Smooth muscle cell (in vitro differentiated cells): ENCODE results near the gene PGM5. TPM values are rescaled to one million over a fixed set of nuclear protein-coding genes. Genes with fewer than 3 reads are reported as not detected.

Experiments
- DNase-seq: peaks from one replicate; lab custom pipeline; 2025; ENCODE audit not compliant: unreplicated experiment; lab: John Stamatoyannopoulos, UW
- H2AFZ ChIP-seq: fragments of 200-600 bp; sonication (generic); 2 replicates; pipeline ENCODE4 v1.6.0; 2016; ENCODE audit warnings: antibody characterized with exemption, low read depth, mild to moderate bottlenecking
- H3F3A ChIP-seq: fragments of 200-600 bp; sonication (generic); 2 replicates; pipeline ENCODE4 v1.6.0; 2017; ENCODE audit warnings: antibody characterized with exemption, low read depth
- H3K27ac ChIP-seq: fragments of 200-600 bp; sonication (generic); 2 replicates; pipeline ENCODE4 v1.5.1; 2016; ENCODE audit warnings: low read depth, mild to moderate bottlenecking
- H3K27me3 ChIP-seq: fragments of 200-600 bp; sonication (generic); 2 replicates; pipeline ENCODE4 v1.6.1; 2016; ENCODE audit warnings: low read depth, mild to moderate bottlenecking
- H3K36me3 ChIP-seq: fragments of 200-600 bp; sonication (generic); 2 replicates; pipeline ENCODE4 v1.5.1; 2016; ENCODE audit warnings: low read depth
- H3K4me1 ChIP-seq: fragments of 200-600 bp; sonication (generic); 2 replicates; pipeline ENCODE4 v1.5.1; 2016; ENCODE audit warnings: low read depth
- H3K4me2 ChIP-seq: fragments of 200-600 bp; sonication (generic); 2 replicates; pipeline ENCODE4 v1.6.0; 2016; ENCODE audit warnings: mild to moderate bottlenecking
- H3K4me3 ChIP-seq: fragments of 200-600 bp; sonication (generic); 2 replicates; pipeline ENCODE4 v1.5.1; 2016; ENCODE audit warnings: mild to moderate bottlenecking
- H3K79me2 ChIP-seq: fragments of 200-600 bp; sonication (generic); 2 replicates; pipeline ENCODE4 v1.6.0; 2016; ENCODE audit warnings: low read depth, mild to moderate bottlenecking
- H3K9ac ChIP-seq: fragments of 200-600 bp; sonication (generic); 2 replicates; pipeline ENCODE4 v1.6.0; 2016; ENCODE audit warnings: low read depth
- H3K9me3 ChIP-seq: fragments of 200-600 bp; sonication (generic); replicated peaks from 2 replicates; pipeline ENCODE4 v1.5.1; 2016; ENCODE audit warnings: low read depth
- H4K20me1 ChIP-seq: fragments of 200-600 bp; sonication (generic); 2 replicates; pipeline ENCODE4 v1.6.0; 2016; ENCODE audit warnings: low read depth
- CTCF ChIP-seq: fragments of 200-600 bp; sonication (generic); IDR thresholded peaks from 2 replicates; pipeline ENCODE4 v1.5.1; 2017; ENCODE audit warnings: borderline replicate concordance, mild to moderate bottlenecking, antibody characterized with exemption; ENCODE audit not compliant: insufficient read depth, poor library complexity, severe bottlenecking
- WGBS: methylation state at CpG from one replicate; pipeline ENCODE4 v1.1.7; 2016; ENCODE audit warnings: low lambda C conversion rate; 5-methylcytosine and 5-hydroxymethylcytosine counted together
- polyA plus RNA-seq: library from polyadenylated mRNA; unstranded; fragments of >200 nt; fragmentation: Nextera tagmentation; extraction: Ambion mirVana; gene quantifications from 2 replicates; pipeline ENCODE4 v1.2.1, GENCODE V29; 2016
- total RNA-seq: library from RNA; depleted of rRNA; stranded (reverse); fragments of >200 nt; gene quantifications from 2 replicates; pipeline ENCODE4 v1.2.3, GENCODE V29; 2014

Gene PGM5
- total and polyA plus RNA-seq, 2 experiments from 2014 or later = 0.77 to 5.6 TPM

- WGBS = 83% methylated on average over 4 of the region's 4 CpGs
- Histone ChIP-seq H2AFZ (no peak overlapping the region), H3K27ac (no peak overlapping the region), H4K20me1 (no peaks in the 10 kb centered on the region), H3K79me2 (no peaks in the 10 kb centered on the region), H3K4me2 (no peak overlapping the region), H3K27me3 (no peaks in the 10 kb centered on the region), H3K4me1 (no peaks in the 10 kb centered on the region), H3K9me3 (no peaks in the 10 kb centered on the region), H3K4me3 (no peak overlapping the region), H3K9ac (no peak overlapping the region), H3K36me3 (no peaks in the 10 kb centered on the region), H3F3A (no peaks in the 10 kb centered on the region)
- no peak for TF ChIP-seq CTCF
- no peak for DNase-seq
Measured at GRCh38 chr9:68523367-68523936, 167.0 kb downstream of the PGM5 start.

- no peaks in the 10 kb centered on the region for H3K79me2 ChIP-seq
- DNase-seq = no peak
- no peaks in the 10 kb centered on the region for H3K4me1 ChIP-seq
- H2AFZ ChIP-seq = no peak overlapping the region
- H3K4me3 ChIP-seq = no peak overlapping the region
- H3K9ac ChIP-seq = no peak overlapping the region
- H3K9me3 ChIP-seq = no peaks in the 10 kb centered on the region
- no peaks in the 10 kb centered on the region for H4K20me1 ChIP-seq
- no peak for TF ChIP-seq CTCF
- WGBS = 41% methylated on average over 7 of the region's 7 CpGs
- H3K36me3 ChIP-seq = no peaks in the 10 kb centered on the region
- H3K4me2 ChIP-seq = no peak overlapping the region
- H3K27ac ChIP-seq = no peak overlapping the region
- H3K27me3 ChIP-seq = no peaks in the 10 kb centered on the region
- no peaks in the 10 kb centered on the region for H3F3A ChIP-seq
Measured at GRCh38 chr9:68530618-68531017, 174.2 kb downstream of the PGM5 start.

- no peak for DNase-seq
- H3K79me2 ChIP-seq = no peaks in the 10 kb centered on the region
- no peaks in the 10 kb centered on the region for H4K20me1 ChIP-seq
- no peaks in the 10 kb centered on the region for H3K4me1 ChIP-seq
- no peaks in the 10 kb centered on the region for H3K9me3 ChIP-seq
- H3K9ac ChIP-seq = no peak overlapping the region
- TF ChIP-seq CTCF = no peak
- H3K27ac ChIP-seq = no peak overlapping the region
- H3K27me3 ChIP-seq = no peaks in the 10 kb centered on the region
- H3K36me3 ChIP-seq = no peaks in the 10 kb centered on the region
- no peak overlapping the region for H3K4me2 ChIP-seq
- no peaks in the 10 kb centered on the region for H3F3A ChIP-seq
- H2AFZ ChIP-seq = no peak overlapping the region
- 88% methylated on average over 4 of the region's 4 CpGs for WGBS
- H3K4me3 ChIP-seq = no peak overlapping the region
Measured at GRCh38 chr9:68532131-68532530, 175.7 kb downstream of the PGM5 start.

- Histone ChIP-seq H2AFZ (no peak overlapping the region), H3K27me3 (no peaks in the 10 kb centered on the region), H3K9ac (no peak overlapping the region), H3K9me3 (no peaks in the 10 kb centered on the region), H3K79me2 (no peaks in the 10 kb centered on the region), H3K4me1 (no peaks in the 10 kb centered on the region), H3F3A (no peaks in the 10 kb centered on the region), H3K36me3 (no peaks in the 10 kb centered on the region), H3K4me3 (no peak overlapping the region), H4K20me1 (no peaks in the 10 kb centered on the region), H3K4me2 (no peak overlapping the region), H3K27ac (no peak overlapping the region)
- no peak for TF ChIP-seq CTCF
- DNase-seq = no peak
- 24% methylated on average over 3 of the region's 3 CpGs for WGBS
Measured at GRCh38 chr9:68533678-68534077, 177.3 kb downstream of the PGM5 start.
